Measurements from ENCODE around the gene HUS1B. TPM values are rescaled to one million over a fixed set of nuclear protein-coding genes. Genes with fewer than 3 reads are reported as not detected.

Gene HUS1B
- total RNA-seq, 1 experiment from 2014 or later, result 2.9 TPM

DNA sequence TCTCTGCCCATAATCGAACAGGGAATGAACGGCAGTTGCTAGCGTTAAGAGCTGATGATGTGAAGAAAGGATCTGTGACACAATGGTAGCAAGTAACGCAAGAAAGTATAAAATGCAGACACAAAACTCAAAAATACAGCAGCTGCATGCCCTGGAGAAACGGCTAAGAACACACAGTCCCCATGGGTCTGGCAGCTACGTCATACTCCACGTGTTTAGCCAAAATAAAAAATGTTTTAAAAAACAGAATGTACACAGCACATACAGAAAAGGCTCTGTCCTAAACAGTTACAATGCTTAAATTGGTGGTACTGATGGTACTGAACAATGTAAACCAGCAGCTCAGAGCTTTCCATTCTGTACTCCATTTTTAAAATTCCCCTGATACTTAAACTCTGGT, 34.4 kb downstream of the HUS1B start:
- DNase-seq (ENCODE audit: low read depth), result no peak

GRCh38 chr6:621931-622330, 35.0 kb downstream of the HUS1B start:
- no peak for DNase-seq (ENCODE audit: low read depth)

GRCh38 chr6:620950-621349, 36.0 kb downstream of the HUS1B start:
- no peak for DNase-seq (ENCODE audit: low read depth)

DNA sequence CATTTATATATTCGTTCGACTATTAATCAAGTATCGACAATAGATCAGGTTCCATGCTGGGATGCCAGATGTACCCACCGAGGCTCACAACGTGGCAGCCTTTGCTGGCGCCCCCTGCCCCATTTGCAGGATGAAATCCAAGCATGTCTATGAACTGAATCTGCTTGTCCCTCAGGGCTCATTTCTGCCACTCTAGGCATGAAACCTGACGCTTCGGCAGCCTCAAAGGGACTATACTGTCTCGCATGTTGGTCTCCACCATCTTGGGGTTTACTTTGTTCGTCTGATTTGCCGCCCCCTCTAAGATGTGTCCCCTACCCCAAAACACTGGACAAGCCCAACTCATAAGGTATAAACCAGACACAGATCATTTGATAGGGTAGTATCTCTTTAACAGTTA, 36.7 kb downstream of the HUS1B start:
- no peak for DNase-seq (ENCODE audit: low read depth)

DNA sequence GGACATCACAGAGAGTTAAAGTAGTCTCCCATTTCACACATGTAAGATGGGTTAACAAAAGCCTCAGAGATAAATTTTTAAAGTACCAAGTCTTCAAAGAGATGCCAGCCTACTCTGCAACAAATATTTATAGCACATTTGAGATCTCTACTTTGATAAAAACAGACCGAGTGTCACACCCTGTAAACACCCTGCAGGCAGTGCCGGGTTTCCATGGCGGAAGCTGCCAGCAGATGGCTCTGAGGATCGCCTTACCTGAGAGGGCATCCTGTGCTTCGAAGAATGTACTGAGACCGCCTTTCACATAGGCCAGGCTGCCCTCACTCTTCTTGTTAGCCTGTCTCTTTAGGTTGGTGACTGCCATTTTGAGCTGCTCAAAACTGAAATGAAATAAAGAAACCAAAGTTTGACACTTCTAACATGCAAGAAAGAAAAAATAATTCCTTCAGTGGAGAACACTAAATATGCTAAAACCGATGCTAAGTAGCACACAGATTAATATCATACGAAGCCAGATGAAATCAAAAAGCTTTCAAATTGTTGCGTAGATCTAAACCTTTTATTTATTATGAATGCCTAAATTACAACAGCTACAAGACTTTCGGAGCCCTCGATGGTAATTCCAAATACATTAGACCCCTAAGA, 39.3 kb downstream of the HUS1B start:
- no peak for DNase-seq (ENCODE audit: low read depth)

DNA sequence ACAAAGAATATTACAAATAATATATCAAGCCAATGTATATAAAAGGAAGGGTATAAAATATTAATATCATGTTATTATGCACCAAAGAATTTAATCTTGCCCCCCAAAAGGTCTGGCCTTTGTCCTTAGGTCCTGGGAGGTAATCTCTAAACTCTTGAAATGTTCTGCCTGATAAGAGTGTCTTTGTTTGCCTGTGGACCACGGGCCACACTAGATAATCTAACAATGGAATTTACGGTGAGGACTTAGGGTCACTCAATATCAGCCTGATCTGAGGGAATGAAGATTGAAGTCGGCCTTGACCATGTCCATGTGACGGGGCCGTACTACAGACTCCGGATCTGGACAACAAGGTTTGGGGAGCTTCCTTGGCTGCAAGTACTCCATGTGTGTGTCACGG, 42.9 kb downstream of the HUS1B start:
- no peak for DNase-seq (ENCODE audit: low read depth)

DNA sequence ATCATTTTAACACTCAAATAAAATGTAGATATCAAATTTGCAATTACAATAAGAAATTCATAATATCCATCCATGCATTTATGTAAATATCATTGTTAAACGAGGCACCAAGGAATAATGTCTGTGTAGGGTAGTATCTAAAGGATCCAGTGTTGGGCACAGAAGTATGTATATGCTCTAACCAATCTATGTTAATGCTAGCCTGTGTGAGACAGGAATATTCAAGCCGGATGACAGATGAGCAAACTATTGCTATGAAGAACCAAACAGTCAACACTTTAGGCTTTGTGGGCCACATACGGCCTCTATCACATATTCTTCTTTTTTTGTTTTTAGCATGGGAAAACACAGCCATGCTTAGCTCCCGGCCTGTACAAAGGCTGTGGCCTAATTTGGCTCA, 45.0 kb downstream of the HUS1B start:
- no peak for DNase-seq (ENCODE audit: low read depth)

- DNase-seq (ENCODE audit: low read depth), result no peak
These were observed 46.0 kb downstream of the HUS1B start for GRCh38 chr6:610882-611281.

GRCh38 chr6:609905-610304, 47.0 kb downstream of the HUS1B start:
- no peak for DNase-seq (ENCODE audit: low read depth)

GRCh38 chr6:606829-607379, 50.0 kb downstream of the HUS1B start:
- DNase-seq (ENCODE audit: low read depth), result no peak

Other genes with a start within 250 kb of the HUS1B start
- 38.2 and 46.2 TPM in 2 replicates for gene EXOC2, start 36.0 kb upstream of the HUS1B start, total RNA-seq (2014; rRNA removed; shearing (Covaris generic))